ENCODE results near the gene BRINP1. TPM values are rescaled to one million over a fixed set of nuclear protein-coding genes. Genes with fewer than 3 reads are reported as not detected.

BRINP1 gene
- total RNA-seq, 2 experiments from 2014 or later = not detected

- Histone ChIP-seq H3K9me2 (ENCODE audit: insufficient read depth, low read length) (no peaks in the 10 kb centered on the region), H3K4me3 (ENCODE audit: low read depth, low read length, poor library complexity, severe bottlenecking) (no peak overlapping the region), H3K4me1 (ENCODE audit: insufficient read depth, low read length, poor library complexity, severe bottlenecking) (peaks cover 8% of the 10 kb centered on the region), H3K4me2 (ENCODE audit: low read length) (no peak overlapping the region), H4K20me1 (ENCODE audit: insufficient read depth, low read length) (no peaks in the 10 kb centered on the region), H3K9me3 (ENCODE audit: low read length) (no peaks in the 10 kb centered on the region), H3K27ac (ENCODE audit: low read depth, low read length, poor library complexity, severe bottlenecking) (no peak overlapping the region), H3K36me3 (ENCODE audit: insufficient read depth, low read length) (no peaks in the 10 kb centered on the region), H2AFZ (ENCODE audit: low read length) (no peak overlapping the region), H3K79me2 (ENCODE audit: insufficient read depth, low read depth, low read length) (no peaks in the 10 kb centered on the region)
- DNase-seq (ENCODE audit: low spot score) = no peak
- ChIA-PET POLR2A (interaction anchor here (0.6 to 0.7 kb wide), 2 partner anchors 628 to 846 kb away, joined by 3 read pairs; no protein-coding TSS in a partner anchor), CTCF (ENCODE audit: unreplicated experiment) (no interaction called here)
- intact Hi-C loops (cut with micrococcal nuclease; ENCODE audit: unreplicated experiment) = no loop called here
- no TSS peak for BruUV-seq (replicated peaks)
- TF ChIP-seq EZH2phosphoT487 (IDR thresholded peaks at IDR 0.05; ENCODE audit: borderline replicate concordance, low read depth, low read length) (no peak), CTCF (conservative IDR thresholded peaks at IDR 0.05; ENCODE audit: low read length) (no peak)
Measured at GRCh38 chr9:119302988-119303698, 66.1 kb downstream of the BRINP1 start.

- intact Hi-C loops (cut with micrococcal nuclease; ENCODE audit: unreplicated experiment) = no loop called here
- peak; percentile 68 for DNase-seq (ENCODE audit: low spot score)
- H3K9me3 ChIP-seq (ENCODE audit: low read length) = no peaks in the 10 kb centered on the region
- H2AFZ ChIP-seq (ENCODE audit: low read length) = 0 out of 2 replicates have a peak overlapping the region, but pooled peaks have one; percentile 11
- ChIA-PET CTCF (ENCODE audit: unreplicated experiment) (no interaction called here), POLR2A (interaction anchor here (0.6 kb wide), 1 partner anchor 866 kb away, joined by 3 read pairs; no protein-coding TSS in a partner anchor)
- no peaks in the 10 kb centered on the region for H3K9me2 ChIP-seq (ENCODE audit: insufficient read depth, low read length)
- H3K27ac ChIP-seq (ENCODE audit: low read depth, low read length, poor library complexity, severe bottlenecking) = no peak overlapping the region
- H3K79me2 ChIP-seq (ENCODE audit: insufficient read depth, low read depth, low read length) = no peaks in the 10 kb centered on the region
- no peaks in the 10 kb centered on the region for H4K20me1 ChIP-seq (ENCODE audit: insufficient read depth, low read length)
- peak overlapping the region; percentile 54 for H3K4me2 ChIP-seq (ENCODE audit: low read length)
- no TSS peak for BruUV-seq (replicated peaks)
- H3K36me3 ChIP-seq (ENCODE audit: insufficient read depth, low read length) = no peaks in the 10 kb centered on the region
- no peak for TF ChIP-seq EZH2phosphoT487 (IDR thresholded peaks at IDR 0.05; ENCODE audit: borderline replicate concordance, low read depth, low read length)
- TF ChIP-seq CTCF (conservative IDR thresholded peaks at IDR 0.05; ENCODE audit: low read length) = no peak
- peaks cover 17% of the 10 kb centered on the region for H3K4me1 ChIP-seq (ENCODE audit: insufficient read depth, low read length, poor library complexity, severe bottlenecking)
- no peak overlapping the region for H3K4me3 ChIP-seq (ENCODE audit: low read depth, low read length, poor library complexity, severe bottlenecking)
Measured at GRCh38 chr9:119298076-119298853, 71.0 kb downstream of the BRINP1 start.

Data from OCI-LY7 (cell line).